ENCODE results near the gene PGF.

Gene PGF

DNA sequence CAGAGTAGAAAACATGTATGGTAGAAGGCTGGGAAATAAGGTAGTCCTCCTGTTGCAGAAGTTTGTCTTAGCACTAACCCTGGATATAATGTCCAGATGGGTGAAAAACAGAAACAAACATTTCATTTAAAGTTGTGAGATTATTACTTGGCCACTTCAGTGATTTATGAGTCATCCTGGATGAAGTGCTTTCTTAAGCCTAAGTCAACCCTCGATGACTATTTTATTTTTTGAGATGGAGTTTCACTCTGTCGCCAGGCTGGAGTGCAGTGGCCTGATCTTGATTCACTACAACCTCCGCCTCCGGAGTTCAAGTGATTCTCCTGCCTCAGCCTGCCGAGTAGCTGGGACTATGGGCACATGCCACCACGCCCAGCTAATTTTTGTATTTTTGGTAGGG, 63.5 kb downstream of the PGF start:
- no peak for DNase-seq

Measured in right hindlimb (tissue), 1 donor.